Ascending aorta (tissue), 2 donors: Measurements from ENCODE around the gene PTPN1. TPM values are rescaled to one million over a fixed set of nuclear protein-coding genes. Genes with fewer than 3 reads are reported as not detected.

ENCODE experiments used
- DNase-seq, 2 donors: peaks; one replicate each; pipeline ENCODE4 v3.0.0-alpha.2; 2019; ENCODE audit warnings: low spot score in 2 of 2
- H3K27ac ChIP-seq, 2 donors: fragments of 200-600 bp; sonication (generic); one replicate each; pipeline ENCODE4 v1.5.1; 2016 to 2017; ENCODE audit warnings: mild to moderate bottlenecking in 1 of 2
- H3K27me3 ChIP-seq: fragments of 200-600 bp; sonication (generic); one replicate; pipeline ENCODE4 v1.5.1; 2017
- H3K36me3 ChIP-seq, 2 donors: fragments of 200-600 bp; sonication (generic); one replicate each; pipeline ENCODE4 v1.5.1; 2016
- H3K4me1 ChIP-seq, 2 donors: fragments of 200-600 bp; sonication (generic); one replicate each; pipeline ENCODE4 v1.5.1; 2016 to 2017; ENCODE audit warnings: mild to moderate bottlenecking in 1 of 2
- H3K4me3 ChIP-seq, 2 donors: fragments of 200-600 bp; sonication (generic); one replicate each; pipeline ENCODE4 v1.5.1; 2016 to 2017; ENCODE audit warnings: mild to moderate bottlenecking in 1 of 2
- H3K9me3 ChIP-seq, 2 donors: fragments of 200-600 bp; sonication (generic); one replicate each; pipeline ENCODE4 v1.5.1; 2016
- CTCF ChIP-seq, 3 experiments: fragments of 200-600 bp in 2 of 3; fragments of 450-650 bp in 1 of 3; sonication (generic) in 2 of 3; IDR thresholded peaks; one replicate each; pipeline ENCODE4 v1.5.1; 2016 to 2019; ENCODE audit warnings: antibody characterized with exemption in 3 of 3, mild to moderate bottlenecking in 1 of 3, moderate library complexity in 1 of 3
- intact Hi-C: fragments of 100-400 bp; cut with DNase I; formaldehyde crosslinking; loops from one replicate; pipeline ENCODE4 v1.15.1; 2023
- total RNA-seq: library from RNA; depleted of rRNA; stranded (reverse); fragments of >200 nt; gene quantifications from one replicate; pipeline ENCODE4 v1.1.0, GENCODE V29; 2016

PTPN1 gene
- total RNA-seq, 1 donor from 2014 or later: 30.2 TPM

- Histone ChIP-seq H3K27ac (no peak overlapping the region), H3K4me1 (no peaks in the 10 kb centered on the region), H3K4me3 (no peak overlapping the region), H3K27me3 (no peaks in the 10 kb centered on the region), H3K9me3 (peaks cover 1 to 3% of the 10 kb centered on the region in 2 donors), H3K36me3 (no peaks in the 10 kb centered on the region)
- intact Hi-C loops: loop anchor here (2.0 kb wide), 1 partner anchor 119 kb away; no protein-coding TSS in a partner anchor
- peak; percentile 29 to 61 (median 55) for TF ChIP-seq CTCF (IDR thresholded peaks at IDR 0.05)
- peak in 1 of 2 donors; percentile 67 for DNase-seq
Measured at GRCh38 chr20:50625986-50626677, 115.9 kb downstream of the PTPN1 start.

- intact Hi-C loops: loop anchor here (2.0 kb wide), 1 partner anchor 117 kb away; no protein-coding TSS in a partner anchor
- DNase-seq: no peak
- Histone ChIP-seq H3K9me3 (no peaks in the 10 kb centered on the region), H3K27me3 (no peaks in the 10 kb centered on the region), H3K36me3 (no peaks in the 10 kb centered on the region), H3K27ac (no peak overlapping the region), H3K4me3 (no peak overlapping the region), H3K4me1 (no peaks in the 10 kb centered on the region)
- no peak for TF ChIP-seq CTCF (IDR thresholded peaks at IDR 0.05)
Measured at GRCh38 chr20:50627747-50628146, 117.6 kb downstream of the PTPN1 start.

- intact Hi-C loops: no loop called here
- no peaks in the 10 kb centered on the region for H3K27me3 ChIP-seq
- no peak overlapping the region for H3K27ac ChIP-seq
- TF ChIP-seq CTCF (IDR thresholded peaks at IDR 0.05): no peak
- no peaks in the 10 kb centered on the region for H3K36me3 ChIP-seq
- no peaks in the 10 kb centered on the region for H3K9me3 ChIP-seq
- DNase-seq: no peak
- H3K4me3 ChIP-seq: no peak overlapping the region
- no peaks in the 10 kb centered on the region for H3K4me1 ChIP-seq
Measured at GRCh38 chr20:50628332-50628731, 118.1 kb downstream of the PTPN1 start.

- no peak overlapping the region for H3K27ac ChIP-seq
- intact Hi-C loops: no loop called here
Measured at GRCh38 chr20:50628853-50629669, 118.9 kb downstream of the PTPN1 start.

GRCh38 chr20:50629670-50630045, 119.5 kb downstream of the PTPN1 start:
- H3K27ac ChIP-seq: no peak overlapping the region
- H3K4me1 ChIP-seq: no peaks in the 10 kb centered on the region
- intact Hi-C loops: no loop called here
- H3K36me3 ChIP-seq: no peaks in the 10 kb centered on the region
- no peak for DNase-seq
- no peak for TF ChIP-seq CTCF (IDR thresholded peaks at IDR 0.05)
- no peak overlapping the region for H3K4me3 ChIP-seq
- H3K9me3 ChIP-seq: no peaks in the 10 kb centered on the region
- H3K27me3 ChIP-seq: no peaks in the 10 kb centered on the region

More at GRCh38 chr20:50628853-50629669, 118.9 kb downstream of the PTPN1 start:
- DNase-seq: no peak
- Histone ChIP-seq H3K4me1 (no peaks in the 10 kb centered on the region), H3K36me3 (no peaks in the 10 kb centered on the region), H3K9me3 (no peaks in the 10 kb centered on the region), H3K4me3 (no peak overlapping the region), H3K27me3 (no peaks in the 10 kb centered on the region)
- TF ChIP-seq CTCF (IDR thresholded peaks at IDR 0.05): no peak
